ENCODE results near the gene STARD4.

The STARD4 gene

GRCh38 chr5:111502956-111503355 lies 9.4 kb downstream of the STARD4 start:
- no peak overlapping the region for H3K4me3 ChIP-seq (ENCODE audit: low read depth, low read length)
- no peak for DNase-seq (ENCODE audit: low read depth, low spot score)
- in situ Hi-C loops (cut with HindIII; ENCODE audit: low sequenced_read_pairs): no loop called here
- no peak for TF ChIP-seq CTCF (IDR thresholded peaks at IDR 0.05; ENCODE audit: low read depth, low read length)

- H3K4me3 ChIP-seq (ENCODE audit: low read depth, low read length): no peak overlapping the region
- no peak for TF ChIP-seq CTCF (IDR thresholded peaks at IDR 0.05; ENCODE audit: low read depth, low read length)
- DNase-seq (ENCODE audit: low read depth, low spot score): no peak
- in situ Hi-C loops (cut with HindIII; ENCODE audit: low sequenced_read_pairs): no loop called here
Observed at GRCh38 chr5:111498346-111498745, 14.0 kb downstream of the STARD4 start.

DNA sequence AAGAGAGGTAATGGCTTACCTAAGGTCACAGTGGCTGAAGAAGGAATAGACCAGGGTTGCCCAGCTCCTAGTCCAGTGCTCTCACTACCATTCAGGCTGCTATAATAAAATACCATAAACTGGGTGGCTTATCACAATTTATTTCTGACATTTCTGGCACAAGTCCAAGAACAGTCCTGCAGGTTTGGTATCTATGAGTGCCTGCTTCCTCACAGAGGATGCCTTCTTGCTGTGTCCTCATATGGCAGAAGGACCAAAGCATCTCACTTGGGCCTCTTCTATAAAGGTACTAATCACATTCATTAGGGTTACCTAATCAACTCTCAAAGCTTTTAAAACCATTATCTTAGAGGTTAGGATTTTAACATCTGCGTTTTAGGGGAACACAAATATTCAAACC lies 17.2 kb downstream of the STARD4 start:
- in situ Hi-C loops (cut with HindIII; ENCODE audit: low sequenced_read_pairs): no loop called here
- no peak for TF ChIP-seq CTCF (IDR thresholded peaks at IDR 0.05; ENCODE audit: low read depth, low read length)
- no peak overlapping the region for H3K4me3 ChIP-seq (ENCODE audit: low read depth, low read length)
- DNase-seq (ENCODE audit: low read depth, low spot score): no peak

DNA sequence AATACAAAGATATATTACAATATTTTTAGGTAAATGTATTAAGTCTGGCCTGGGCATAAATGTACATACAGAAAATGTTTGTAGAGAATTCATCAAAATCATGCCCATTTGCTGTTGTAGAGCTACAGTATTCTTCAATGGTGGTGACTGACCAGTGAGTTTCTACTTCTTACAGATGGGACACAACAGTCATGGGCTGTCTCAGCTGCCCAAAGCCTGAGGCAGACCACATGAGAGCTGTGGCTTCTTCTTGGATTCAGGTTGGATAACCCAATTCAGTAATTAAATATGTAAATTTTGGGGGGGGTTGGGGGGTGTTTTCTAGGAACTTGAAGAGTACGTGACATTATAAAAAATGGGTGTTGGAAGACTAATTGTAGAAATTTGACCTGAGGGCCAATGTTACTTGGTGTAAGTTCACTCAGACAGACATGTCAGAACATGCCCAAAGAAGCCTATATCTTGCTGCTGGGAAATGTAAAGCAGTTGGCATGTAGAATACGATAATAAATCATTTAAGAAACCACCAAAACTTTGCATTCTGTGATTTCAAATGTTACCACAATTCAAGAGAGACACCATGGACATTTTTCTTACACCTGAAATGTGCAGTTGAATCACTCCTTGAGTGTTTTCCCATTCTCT lies 17.9 kb downstream of the STARD4 start:
- in situ Hi-C loops (cut with HindIII; ENCODE audit: low sequenced_read_pairs): no loop called here

GRCh38 chr5:111493031-111493430 lies 19.3 kb downstream of the STARD4 start:
- DNase-seq (ENCODE audit: low read depth, low spot score): no peak
- TF ChIP-seq CTCF (IDR thresholded peaks at IDR 0.05; ENCODE audit: low read depth, low read length): no peak
- no peak overlapping the region for H3K4me3 ChIP-seq (ENCODE audit: low read depth, low read length)
- in situ Hi-C loops (cut with HindIII; ENCODE audit: low sequenced_read_pairs): no loop called here

More for the DNA sequence above, 17.9 kb downstream of the STARD4 start:
- TF ChIP-seq CTCF (IDR thresholded peaks at IDR 0.05; ENCODE audit: low read depth, low read length): no peak
- DNase-seq (ENCODE audit: low read depth, low spot score): no peak
- H3K4me3 ChIP-seq (ENCODE audit: low read depth, low read length): no peak overlapping the region

DNA sequence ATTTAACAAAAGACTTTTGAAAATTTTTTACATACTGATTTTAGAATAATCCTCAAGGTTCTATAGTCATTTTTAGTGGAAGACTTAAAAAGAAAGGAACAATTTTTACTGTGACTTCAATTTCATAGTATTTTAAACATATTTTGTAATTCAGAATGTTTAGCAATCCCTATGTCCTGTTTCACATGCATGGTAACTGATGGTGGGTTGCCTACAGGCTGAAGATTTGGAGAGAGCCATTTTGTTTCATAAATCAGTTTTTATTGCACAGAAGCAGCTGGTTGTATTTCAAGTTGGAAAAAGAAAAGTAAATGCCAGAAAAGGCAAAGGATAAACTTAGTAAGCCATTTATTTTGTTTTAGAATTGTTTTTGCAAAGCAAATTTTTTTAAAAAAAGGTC lies 24.0 kb downstream of the STARD4 start:
- in situ Hi-C loops (cut with HindIII; ENCODE audit: low sequenced_read_pairs): no loop called here
- no peak for TF ChIP-seq CTCF (IDR thresholded peaks at IDR 0.05; ENCODE audit: low read depth, low read length)
- DNase-seq (ENCODE audit: low read depth, low spot score): no peak
- no peak overlapping the region for H3K4me3 ChIP-seq (ENCODE audit: low read depth, low read length)

Data from astrocyte of the spinal cord (primary cell).